Measurements from ENCODE around the gene TGFBR3.

- TF ChIP-seq CTCF (IDR thresholded peaks at IDR 0.05) (no peak), POLR2AphosphoS5 (IDR thresholded peaks at IDR 0.05) (no peak)
Measured at GRCh38 chr1:91853397-91853796, 32.6 kb downstream of the TGFBR3 start.
